ENCODE data around the gene ZNF763.
"Not testable (repeated sequence)": the region's sequence is repeated elsewhere in the genome, so short reads cannot be mapped to it uniquely, and the experiment has no call there.

ZNF763 gene

DNA sequence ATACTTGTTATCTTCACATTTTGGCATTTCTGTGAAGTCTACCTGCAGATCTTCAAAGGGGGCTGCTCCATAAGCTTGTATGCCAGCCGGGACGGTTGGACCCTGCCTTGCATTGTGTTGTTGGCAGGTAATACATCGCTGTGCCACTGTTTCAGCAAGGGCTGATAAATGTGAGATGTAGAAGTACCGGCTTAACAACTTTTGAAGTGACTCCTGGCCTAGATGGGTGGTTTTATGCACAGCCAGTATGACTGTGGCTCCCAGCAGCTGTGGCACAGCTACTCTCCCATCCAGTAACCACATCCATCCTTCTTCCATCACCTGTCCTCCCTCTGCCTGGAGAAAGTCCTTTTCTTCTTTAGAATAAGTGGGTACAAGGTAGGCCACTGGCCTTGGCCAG is 20.2 kb upstream of the ZNF763 start:
- DNase-seq, result no peak
- no peaks in the 10 kb centered on the region for H3K27me3 Mint-ChIP-seq
- no peak overlapping the region for H3K27ac Mint-ChIP-seq
- H3K4me3 Mint-ChIP-seq, result no peak overlapping the region
- H3K9me3 Mint-ChIP-seq, result peaks cover 0 to 15% of the 10 kb centered on the region in 2 donors
- no peak for ATAC-seq (replicated peaks)
- no peaks in the 10 kb centered on the region for H3K4me1 Mint-ChIP-seq (ENCODE audit: low read depth in 2 of 2)
- H3K36me3 Mint-ChIP-seq (ENCODE audit: insufficient read depth), result peaks cover 35% of the 10 kb centered on the region

DNA sequence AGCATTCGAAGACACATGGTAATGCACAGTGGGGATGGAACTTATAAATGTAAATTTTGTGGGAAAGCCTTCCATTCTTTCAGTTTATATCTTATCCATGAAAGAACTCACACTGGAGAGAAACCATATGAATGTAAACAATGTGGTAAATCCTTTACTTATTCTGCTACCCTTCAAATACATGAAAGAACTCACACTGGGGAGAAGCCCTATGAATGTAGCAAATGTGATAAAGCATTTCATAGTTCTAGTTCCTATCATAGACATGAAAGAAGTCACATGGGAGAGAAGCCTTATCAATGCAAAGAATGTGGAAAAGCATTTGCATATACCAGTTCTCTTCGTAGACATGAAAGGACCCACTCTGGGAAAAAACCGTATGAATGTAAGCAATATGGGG is 16.2 kb upstream of the ZNF763 start:
- Mint-ChIP-seq H3K4me1 (ENCODE audit: low read depth in 2 of 2) (no peaks in the 10 kb centered on the region), H3K27ac (no peak overlapping the region)
- no peak for DNase-seq

DNA sequence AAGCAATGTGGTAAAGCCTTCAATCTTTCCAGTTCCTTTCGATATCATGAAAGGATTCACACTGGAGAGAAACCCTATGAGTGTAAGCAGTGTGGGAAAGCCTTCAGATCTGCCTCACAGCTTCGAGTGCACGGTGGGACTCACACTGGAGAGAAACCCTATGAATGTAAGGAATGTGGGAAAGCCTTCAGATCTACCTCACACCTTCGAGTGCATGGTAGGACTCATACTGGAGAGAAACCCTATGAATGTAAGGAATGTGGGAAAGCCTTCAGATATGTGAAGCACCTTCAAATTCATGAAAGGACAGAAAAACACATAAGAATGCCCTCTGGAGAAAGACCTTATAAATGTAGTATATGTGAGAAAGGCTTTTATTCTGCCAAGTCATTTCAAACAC is 15.6 kb upstream of the ZNF763 start:
- DNase-seq (no peak), ATAC-seq (replicated peaks) (no peak)
- Mint-ChIP-seq H3K9me3 (peaks cover 7 to 16% of the 10 kb centered on the region in 2 donors), H3K4me1 (ENCODE audit: low read depth in 2 of 2) (no peaks in the 10 kb centered on the region), H3K36me3 (ENCODE audit: insufficient read depth) (peaks cover 38% of the 10 kb centered on the region), H3K27me3 (no peaks in the 10 kb centered on the region), H3K27ac (no peak overlapping the region), H3K4me3 (no peak overlapping the region)

More for the DNA sequence above, 16.2 kb upstream of the ZNF763 start:
- ATAC-seq (replicated peaks), result no peak
- Mint-ChIP-seq H3K9me3 (peaks cover 7 to 16% of the 10 kb centered on the region in 2 donors), H3K36me3 (ENCODE audit: insufficient read depth) (peaks cover 38% of the 10 kb centered on the region), H3K27me3 (no peaks in the 10 kb centered on the region), H3K4me3 (no peak overlapping the region)

DNA sequence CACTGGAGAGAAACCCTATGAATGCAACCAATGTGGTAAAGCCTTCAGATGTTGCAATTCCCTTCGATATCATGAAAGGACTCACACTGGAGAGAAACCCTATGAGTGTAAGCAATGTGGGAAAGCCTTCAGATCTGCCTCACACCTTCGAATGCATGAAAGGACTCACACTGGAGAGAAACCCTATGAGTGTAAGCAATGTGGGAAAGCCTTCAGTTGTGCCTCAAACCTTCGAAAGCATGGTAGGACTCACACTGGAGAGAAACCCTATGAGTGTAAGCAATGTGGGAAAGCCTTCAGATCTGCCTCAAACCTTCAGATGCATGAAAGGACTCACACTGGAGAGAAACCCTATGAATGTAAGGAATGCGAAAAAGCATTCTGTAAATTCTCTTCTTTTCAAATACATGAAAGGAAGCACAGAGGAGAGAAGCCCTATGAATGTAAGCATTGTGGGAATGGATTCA is 15.2 kb upstream of the ZNF763 start:
- not testable (repeated sequence) for H3K27ac Mint-ChIP-seq
- H3K9me3 Mint-ChIP-seq, result peaks cover 7 to 16% of the 10 kb centered on the region in 2 donors

DNA sequence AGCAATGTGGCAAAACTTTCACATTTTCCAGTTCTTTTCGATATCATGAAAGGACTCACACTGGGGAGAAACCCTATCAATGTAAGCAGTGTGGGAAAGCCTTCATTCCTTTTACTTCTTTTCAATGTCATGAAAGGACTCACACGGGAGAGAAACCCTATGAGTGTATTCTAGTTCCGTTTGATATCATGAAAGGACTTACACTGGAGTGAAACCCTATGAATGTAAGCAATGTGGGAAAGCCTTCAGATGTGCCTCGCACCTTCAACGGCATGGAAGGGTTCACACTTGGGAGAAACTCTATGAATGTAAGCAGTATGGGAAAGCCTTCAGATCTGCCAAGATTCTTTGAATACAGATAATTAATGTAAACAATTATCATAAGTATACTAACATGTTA is 14.5 kb upstream of the ZNF763 start:
- H3K9me3 Mint-ChIP-seq, result peaks cover 7 to 14% of the 10 kb centered on the region in 2 donors
- DNase-seq (no peak), ATAC-seq (replicated peaks) (no peak)
- peaks cover 38% of the 10 kb centered on the region for H3K36me3 Mint-ChIP-seq (ENCODE audit: insufficient read depth)
- no peak overlapping the region for H3K4me3 Mint-ChIP-seq
- H3K27ac Mint-ChIP-seq, result no peak overlapping the region
- no peaks in the 10 kb centered on the region for H3K27me3 Mint-ChIP-seq
- H3K4me1 Mint-ChIP-seq (ENCODE audit: low read depth in 2 of 2), result no peaks in the 10 kb centered on the region

More for the DNA sequence above, 15.2 kb upstream of the ZNF763 start:
- peaks cover 38% of the 10 kb centered on the region for H3K36me3 Mint-ChIP-seq (ENCODE audit: insufficient read depth)
- not testable (repeated sequence) for H3K4me3 Mint-ChIP-seq; H3K4me1 Mint-ChIP-seq (ENCODE audit: low read depth in 2 of 2); DNase-seq; H3K27me3 Mint-ChIP-seq; ATAC-seq (replicated peaks)

DNA sequence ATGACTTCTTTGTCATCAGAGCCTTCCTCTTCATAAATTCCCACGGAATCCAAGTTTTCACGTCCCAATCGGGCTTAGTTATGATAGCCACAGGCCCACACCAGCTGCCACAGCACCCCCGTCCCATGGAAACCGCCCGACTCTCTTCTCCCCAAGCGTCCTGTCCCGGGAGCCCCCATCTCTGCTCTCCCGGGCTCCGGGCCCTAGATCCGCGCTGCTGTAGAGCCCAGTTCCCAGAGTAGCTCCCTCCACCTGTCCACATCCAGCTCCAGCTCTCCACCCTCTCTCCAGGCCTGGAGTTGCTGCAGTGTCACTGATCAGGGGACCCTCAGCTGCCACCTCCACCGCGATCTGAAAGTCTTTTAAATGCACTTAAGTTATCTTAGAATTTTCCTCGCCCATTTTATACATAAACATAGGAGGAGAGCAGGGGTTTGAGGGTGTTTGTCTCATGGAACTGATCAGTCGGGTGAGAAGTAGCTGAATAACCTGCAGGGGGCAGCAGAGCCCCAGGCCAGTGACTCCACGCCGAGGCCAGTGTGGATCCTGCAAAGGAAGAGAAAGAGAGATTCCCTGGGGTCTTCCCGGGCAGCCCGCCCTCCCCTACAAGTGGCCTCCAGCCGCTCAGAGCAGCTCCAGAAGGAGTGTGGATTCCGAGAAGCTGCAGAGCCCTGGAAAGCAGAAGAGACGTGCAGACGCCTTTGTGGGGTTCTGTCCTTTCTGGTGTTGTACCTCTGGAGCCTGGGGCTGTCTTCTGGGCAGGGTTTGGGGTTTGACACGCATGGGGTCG is 1.1 kb upstream of the ZNF763 start:
- peaks cover 20 to 21% of the 10 kb centered on the region in 2 donors for H3K4me1 Mint-ChIP-seq (ENCODE audit: low read depth in 2 of 2)
- H3K27me3 Mint-ChIP-seq, result no peaks in the 10 kb centered on the region
- DNase-seq (peak; percentile 61 to 66 (median 65)), ATAC-seq (replicated peaks) (peak; percentile 37)
- H3K9me3 Mint-ChIP-seq, result peaks cover 0 to 2% of the 10 kb centered on the region in 2 donors
- H3K36me3 Mint-ChIP-seq (ENCODE audit: insufficient read depth), result no peaks in the 10 kb centered on the region
- H3K27ac Mint-ChIP-seq, result peak overlapping the region; percentile 95 to 96
- H3K4me3 Mint-ChIP-seq, result peak overlapping the region; percentile 89 to 90

DNA sequence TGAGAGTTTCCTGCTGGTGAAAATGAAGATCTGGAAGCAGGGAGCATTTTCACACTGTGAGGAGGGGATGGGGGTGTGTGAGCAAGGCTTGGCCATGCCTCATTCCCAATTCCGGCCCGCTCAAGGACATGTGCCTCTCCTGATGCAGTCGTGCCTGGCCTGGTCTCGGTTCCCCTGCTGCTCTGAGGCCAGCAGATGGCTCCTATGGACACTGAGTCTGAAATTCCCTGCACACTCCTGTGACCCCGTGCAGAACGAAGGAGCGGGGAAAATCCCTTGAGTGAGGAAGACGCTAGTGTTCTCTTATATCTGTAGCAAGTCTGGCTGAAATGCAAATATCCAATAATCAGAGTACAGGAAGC is 363 bp upstream of the ZNF763 start:
- Mint-ChIP-seq H3K4me3 (peak overlapping the region; percentile 89 to 90), H3K36me3 (ENCODE audit: insufficient read depth) (no peaks in the 10 kb centered on the region), H3K27ac (peak overlapping the region; percentile 95 to 96), H3K4me1 (ENCODE audit: low read depth in 2 of 2) (peaks cover 20 to 21% of the 10 kb centered on the region in 2 donors), H3K27me3 (no peaks in the 10 kb centered on the region), H3K9me3 (peaks cover 0 to 2% of the 10 kb centered on the region in 2 donors)
- peak in 1 of 3 experiments; percentile 8 for DNase-seq
- no peak for ATAC-seq (replicated peaks)

DNA sequence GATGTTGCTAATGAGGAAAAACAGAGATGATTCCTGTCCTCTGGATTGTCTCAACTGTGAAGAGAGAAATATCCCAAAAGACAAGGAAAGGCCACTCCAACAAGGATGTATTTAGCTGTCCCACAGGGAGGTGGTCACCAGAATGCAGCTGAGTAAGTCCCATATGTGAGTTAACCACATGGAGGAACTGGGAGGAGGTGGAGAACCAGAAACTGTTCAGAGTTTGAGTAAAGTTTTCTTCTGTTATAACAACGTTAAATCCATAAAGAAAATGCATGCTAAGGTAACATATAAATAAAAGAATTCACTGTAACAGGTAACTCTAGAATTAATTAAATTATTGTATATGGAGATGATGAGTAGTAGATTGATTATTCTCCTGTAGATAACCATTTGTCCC is 5.3 kb downstream of the ZNF763 start:
- Mint-ChIP-seq H3K27ac (no peak overlapping the region), H3K4me1 (ENCODE audit: low read depth in 2 of 2) (peaks cover 6 to 7% of the 10 kb centered on the region in 2 donors), H3K4me3 (no peak overlapping the region), H3K9me3 (no peaks in the 10 kb centered on the region), H3K27me3 (no peaks in the 10 kb centered on the region), H3K36me3 (ENCODE audit: insufficient read depth) (peaks cover 2% of the 10 kb centered on the region)
- ATAC-seq (replicated peaks), result no peak
- no peak for DNase-seq

DNA sequence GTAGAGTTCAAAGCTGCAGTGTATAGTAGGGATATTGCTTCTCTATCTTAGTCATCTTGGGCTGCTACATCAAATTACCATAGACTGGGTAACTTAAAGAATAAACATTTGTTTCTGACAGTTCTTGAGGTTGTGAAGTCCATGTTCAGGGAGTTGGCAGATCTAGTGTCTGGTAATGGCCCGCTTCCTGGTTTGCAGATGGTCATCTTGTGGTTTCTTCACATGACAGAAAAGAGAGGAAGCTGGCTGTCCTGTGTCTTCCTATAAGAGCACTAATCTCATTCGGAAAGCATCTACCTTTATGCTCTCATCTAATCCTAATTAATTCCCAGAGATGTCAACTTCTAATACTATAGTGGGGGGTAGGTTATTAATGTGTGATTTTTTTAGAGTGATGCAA is 6.2 kb downstream of the ZNF763 start:
- no peaks in the 10 kb centered on the region for H3K27me3 Mint-ChIP-seq
- no peaks in the 10 kb centered on the region for H3K9me3 Mint-ChIP-seq
- ATAC-seq (replicated peaks), result no peak
- H3K4me1 Mint-ChIP-seq (ENCODE audit: low read depth in 2 of 2), result peaks cover 0 to under 1% of the 10 kb centered on the region in 2 donors
- H3K36me3 Mint-ChIP-seq (ENCODE audit: insufficient read depth), result peaks cover 2% of the 10 kb centered on the region
- DNase-seq, result no peak
- no peak overlapping the region for H3K27ac Mint-ChIP-seq
- H3K4me3 Mint-ChIP-seq, result no peak overlapping the region

DNA sequence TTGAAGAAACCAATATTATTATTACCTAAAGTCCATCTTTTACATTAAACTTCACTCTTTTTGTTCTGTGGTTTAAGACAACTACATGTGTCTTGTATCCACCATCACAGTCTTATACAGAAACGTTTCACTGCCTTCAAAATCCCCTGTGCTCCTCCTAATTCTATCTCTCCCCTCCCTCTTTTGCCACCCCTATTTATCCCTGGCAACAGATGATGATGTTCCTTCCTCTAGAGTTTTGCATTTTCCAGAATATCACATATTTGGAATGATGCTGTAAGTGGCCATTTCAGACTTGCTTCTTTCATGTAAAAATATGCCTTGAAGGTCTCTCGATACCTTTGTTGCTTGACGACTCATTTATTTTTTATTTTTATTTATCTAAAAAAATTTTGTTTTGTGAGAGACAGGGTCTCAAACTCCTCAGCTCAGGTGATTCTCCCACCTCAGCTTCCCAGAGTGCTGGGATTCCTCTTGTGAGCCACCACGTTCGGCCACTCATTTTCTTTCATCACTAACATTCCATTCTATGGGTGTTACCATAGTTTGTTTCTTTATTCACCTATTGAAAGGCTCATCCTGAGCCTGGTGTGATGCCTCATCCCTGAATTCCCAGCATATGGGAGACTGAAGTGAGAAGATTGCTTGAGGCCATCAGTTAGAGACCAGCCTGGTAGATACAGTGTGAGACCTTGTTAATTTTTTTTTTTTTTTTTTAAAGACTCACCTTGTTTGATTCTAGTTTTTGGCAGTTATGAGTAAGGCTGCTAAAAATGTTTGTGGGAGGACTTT is 8.4 kb downstream of the ZNF763 start:
- Mint-ChIP-seq H3K36me3 (ENCODE audit: insufficient read depth) (peaks cover 10% of the 10 kb centered on the region), H3K27ac (no peak overlapping the region), H3K4me1 (ENCODE audit: low read depth in 2 of 2) (no peaks in the 10 kb centered on the region), H3K27me3 (no peaks in the 10 kb centered on the region), H3K9me3 (peaks cover 0 to 2% of the 10 kb centered on the region in 2 donors), H3K4me3 (no peak overlapping the region)
- no peak for ATAC-seq (replicated peaks)
- no peak for DNase-seq

DNA sequence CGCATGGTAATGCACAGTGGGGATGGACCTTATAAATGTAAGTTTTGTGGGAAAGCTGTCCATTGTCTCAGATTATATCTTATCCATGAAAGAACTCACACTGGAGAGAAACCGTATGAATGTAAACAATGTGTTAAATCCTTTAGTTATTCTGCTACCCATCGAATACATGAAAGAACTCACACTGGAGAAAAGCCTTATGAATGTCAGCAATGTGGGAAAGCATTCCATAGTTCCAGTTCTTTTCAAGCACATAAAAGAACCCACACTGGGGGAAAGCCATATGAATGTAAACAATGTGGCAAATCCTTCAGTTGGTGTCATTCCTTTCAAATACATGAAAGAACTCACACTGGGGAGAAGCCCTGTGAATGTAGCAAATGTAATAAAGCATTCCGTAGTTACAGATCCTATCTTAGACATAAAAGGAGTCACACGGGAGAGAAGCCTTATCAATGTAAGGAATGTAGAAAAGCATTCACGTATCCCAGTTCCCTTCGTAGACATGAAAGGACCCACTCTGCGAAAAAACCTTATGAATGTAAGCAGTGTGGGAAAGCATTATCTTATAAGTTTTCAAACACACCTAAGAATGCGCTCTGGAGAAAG is 13.8 kb downstream of the ZNF763 start:
- H3K4me3 Mint-ChIP-seq, result no peak overlapping the region
- H3K36me3 Mint-ChIP-seq (ENCODE audit: insufficient read depth), result peaks cover 7% of the 10 kb centered on the region
- H3K27me3 Mint-ChIP-seq, result no peaks in the 10 kb centered on the region

DNA sequence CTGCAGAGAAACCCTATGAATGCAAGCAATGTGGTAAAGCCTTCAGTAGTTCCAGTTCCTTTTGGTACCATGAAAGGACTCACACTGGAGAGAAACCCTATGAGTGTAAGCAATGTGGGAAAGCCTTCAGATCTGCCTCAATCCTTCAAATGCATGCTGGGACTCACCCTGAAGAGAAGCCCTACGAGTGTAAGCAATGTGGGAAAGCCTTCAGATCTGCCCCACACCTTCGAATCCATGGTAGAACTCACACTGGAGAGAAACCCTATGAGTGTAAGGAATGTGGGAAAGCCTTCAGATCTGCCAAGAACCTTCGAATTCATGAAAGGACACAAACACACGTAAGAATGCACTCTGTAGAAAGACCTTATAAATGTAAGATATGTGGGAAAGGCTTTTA is 14.7 kb downstream of the ZNF763 start:
- Mint-ChIP-seq H3K36me3 (ENCODE audit: insufficient read depth) (peaks cover 7% of the 10 kb centered on the region), H3K4me3 (no peak overlapping the region), H3K27ac (no peak overlapping the region), H3K27me3 (no peaks in the 10 kb centered on the region), H3K9me3 (peaks cover 0 to 4% of the 10 kb centered on the region in 2 donors), H3K4me1 (ENCODE audit: low read depth in 2 of 2) (no peaks in the 10 kb centered on the region)
- DNase-seq (no peak), ATAC-seq (replicated peaks) (no peak)

More for the DNA sequence above, 13.8 kb downstream of the ZNF763 start:
- Mint-ChIP-seq H3K9me3 (peaks cover 0 to 4% of the 10 kb centered on the region in 2 donors), H3K4me1 (ENCODE audit: low read depth in 2 of 2) (no peaks in the 10 kb centered on the region), H3K27ac (no peak overlapping the region)
- no peak for ATAC-seq (replicated peaks)
- no peak for DNase-seq

DNA sequence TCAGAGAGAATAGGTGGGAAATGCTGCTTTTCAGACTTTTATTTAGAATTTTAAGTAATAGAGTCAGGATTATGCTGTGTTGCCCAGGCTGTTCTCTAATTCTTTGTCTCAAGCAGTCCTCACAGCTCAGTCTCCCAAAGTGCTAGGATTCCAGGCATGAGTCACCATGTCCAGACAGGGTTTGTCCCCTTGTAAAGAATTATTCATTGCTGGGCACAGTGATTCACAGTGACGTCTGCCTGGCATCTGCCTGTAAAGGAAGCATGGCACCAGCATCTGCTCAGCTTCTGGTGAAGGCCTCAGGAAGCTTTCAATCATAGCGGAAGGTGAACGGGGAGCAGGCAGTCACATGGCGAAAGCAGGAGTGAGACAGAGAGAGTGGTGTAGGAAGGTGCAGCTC is 17.7 kb downstream of the ZNF763 start:
- H3K4me1 Mint-ChIP-seq (ENCODE audit: low read depth in 2 of 2), result peaks cover under 1 to 4% of the 10 kb centered on the region in 2 donors
- no peak for ATAC-seq (replicated peaks)
- H3K27ac Mint-ChIP-seq, result no peak overlapping the region
- peaks cover 4% of the 10 kb centered on the region for H3K36me3 Mint-ChIP-seq (ENCODE audit: insufficient read depth)
- no peak for DNase-seq
- no peak overlapping the region for H3K4me3 Mint-ChIP-seq
- H3K9me3 Mint-ChIP-seq, result peaks cover 0 to 4% of the 10 kb centered on the region in 2 donors
- no peaks in the 10 kb centered on the region for H3K27me3 Mint-ChIP-seq

All from effector memory CD8-positive, alpha-beta T cell (primary cell).